Myometrial cell (primary cell): Measurements from ENCODE around the gene CCDC200. TPM values are rescaled to one million over a fixed set of nuclear protein-coding genes. Genes with fewer than 3 reads are reported as not detected.

Source experiments
- total RNA-seq: library from RNA; depleted of rRNA; stranded (reverse); fragments of >200 nt; gene quantifications from 2 replicates; pipeline ENCODE4 v1.2.3, GENCODE V29; 2015

Gene CCDC200
- total RNA-seq, result not detected in 2 replicates

DNA sequence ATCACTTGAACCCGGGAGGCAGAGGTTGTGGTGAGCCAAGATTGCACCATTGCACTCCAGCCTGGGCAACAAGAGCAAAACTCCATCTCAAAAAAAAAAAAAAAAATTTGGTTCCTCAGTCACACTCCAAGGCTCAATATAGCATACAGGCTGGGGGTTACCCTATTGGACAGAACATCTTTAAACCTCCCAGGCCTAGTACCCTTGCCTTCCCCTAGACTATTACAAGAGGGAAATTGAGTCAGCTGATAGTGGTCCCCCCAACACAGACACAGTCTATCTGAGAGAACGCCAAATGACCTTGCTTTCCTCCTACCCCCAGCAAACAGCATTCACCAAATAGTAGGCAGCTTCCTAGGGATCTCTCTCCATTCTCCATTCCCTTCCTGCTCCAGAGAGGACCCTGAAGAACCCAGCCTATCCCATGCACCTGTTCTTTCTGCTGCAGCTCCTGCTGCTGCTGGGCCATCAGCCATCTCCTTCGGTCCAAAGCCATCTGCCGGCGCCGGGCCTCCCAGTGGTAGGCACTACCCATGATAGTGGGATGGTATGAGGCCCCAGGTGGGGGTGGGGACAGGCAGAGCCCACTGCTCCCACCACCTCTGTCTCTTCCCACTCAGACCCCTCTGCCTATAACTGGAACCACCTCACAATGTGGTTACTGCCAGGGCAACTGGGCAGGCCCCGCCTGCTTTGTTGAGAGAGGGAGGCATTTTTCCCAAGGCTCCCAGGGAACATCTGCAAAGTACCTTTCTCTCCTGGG lies at the start of gene CCDC200:
Gene CCDC200, minus strand, starts transcription at position 604 of the 763 bp plus-strand sequence. Its CDS starts 69 bp downstream, at position 535.

DNA sequence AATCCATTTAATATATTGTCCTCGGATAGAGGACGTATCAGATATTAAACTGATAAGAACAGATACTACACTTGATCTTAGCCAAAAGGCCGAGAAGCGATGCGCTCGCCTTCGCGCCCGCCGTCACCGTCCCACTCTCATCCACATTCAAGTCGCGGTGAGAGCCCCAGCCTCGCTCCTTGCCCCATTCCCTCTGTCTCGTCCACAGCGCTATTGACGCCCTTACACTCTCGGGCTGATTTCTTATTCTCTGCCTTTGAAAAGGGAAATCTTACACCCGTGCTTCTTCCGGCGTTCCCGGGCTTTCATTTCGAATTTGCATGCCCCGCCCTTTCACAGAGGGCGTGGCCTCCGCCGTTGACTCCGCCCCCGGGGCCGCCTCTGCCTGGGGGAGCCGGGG lies 5.5 kb upstream of the CCDC200 start, which contains the start of gene RNU2-1:
Gene RNU2-1, minus strand, starts transcription at position 101 of the 400 bp plus-strand sequence.

DNA sequence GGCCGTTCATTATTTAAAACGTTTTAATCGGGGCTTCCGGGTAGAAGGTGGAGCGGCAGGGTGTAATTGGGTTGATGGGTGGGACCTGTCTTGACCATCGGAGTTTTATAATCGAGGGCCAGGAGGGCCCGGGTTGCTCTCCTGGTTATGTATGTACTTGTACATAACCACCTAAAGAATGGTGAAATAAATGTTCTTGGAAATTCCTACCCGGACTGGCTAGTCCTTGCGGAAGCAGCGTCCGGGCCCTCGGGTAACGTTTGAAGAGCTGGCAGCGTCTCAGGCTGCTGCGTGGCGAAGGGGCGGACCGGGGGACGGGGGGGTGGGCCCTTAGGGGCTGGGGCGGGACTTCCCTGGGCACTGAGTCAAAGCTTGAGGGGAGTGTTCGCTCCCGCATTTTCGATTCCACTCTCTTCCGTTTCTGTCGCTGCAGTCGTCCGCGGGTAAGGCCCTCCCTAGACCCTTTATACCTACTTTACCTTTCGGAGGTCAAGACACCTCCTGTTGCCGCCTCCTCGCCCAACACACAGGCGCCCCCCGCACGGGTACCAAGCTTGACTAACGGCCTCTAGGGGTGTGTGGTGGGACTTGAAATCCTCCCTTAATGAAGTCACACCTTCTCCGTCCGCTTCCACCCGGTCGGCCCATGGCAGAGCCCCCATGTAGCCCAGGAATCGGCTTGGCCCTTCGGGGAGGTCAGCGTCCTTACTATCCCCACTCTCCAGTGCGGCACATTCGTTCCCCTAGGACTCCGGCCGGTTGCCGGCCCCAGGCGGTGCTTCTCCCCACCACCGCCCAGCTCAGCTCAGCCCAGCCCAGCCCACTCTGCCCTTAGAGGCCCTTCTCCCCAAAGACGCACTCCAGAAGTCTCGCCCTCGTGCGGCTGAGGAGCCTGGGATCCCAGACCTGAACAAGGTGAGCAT lies 16.7 kb downstream of the CCDC200 start, which contains the start of gene TMEM106A:
Gene TMEM106A, plus strand, starts transcription at position 396 of the 923 bp plus-strand sequence. CDS start 1,167 bp downstream, outside the sequence.

Other genes starting within 250 kb of the CCDC200 start
- 0.29 and 1.4 TPM in 2 replicates for gene PTGES3L, start 248.5 kb downstream of the CCDC200 start, total RNA-seq
- 6.0 and 8.1 TPM in 2 replicates for gene RUNDC1, start 248.1 kb downstream of the CCDC200 start, total RNA-seq
- 1,299 and 1,434 TPM in 2 replicates for gene RPL27, start 230.2 kb downstream of the CCDC200 start, total RNA-seq
- gene IFI35, start 221.8 kb downstream of the CCDC200 start, total RNA-seq, result 50.7 and 79.6 TPM in 2 replicates
- 161 and 164 TPM in 2 replicates for gene VAT1, start 206.2 kb downstream of the CCDC200 start, total RNA-seq
- 0.71 and 1.2 TPM in 2 replicates for gene RND2, start 203.4 kb downstream of the CCDC200 start, total RNA-seq
- 20.2 and 22.5 TPM in 2 replicates for gene BRCA1, start 103.3 kb downstream of the CCDC200 start, total RNA-seq
- 68.6 and 87.7 TPM in 2 replicates for gene NBR1, start 57.4 kb downstream of the CCDC200 start, total RNA-seq
- gene TMEM106A, start 16.7 kb downstream of the CCDC200 start, total RNA-seq, result 7.1 and 7.5 TPM in 2 replicates
- not detected in 2 replicates for gene RNU2-1, start 5.4 kb upstream of the CCDC200 start, total RNA-seq
- gene ARL4D, start 170.4 kb upstream of the CCDC200 start, total RNA-seq, result 4.9 and 6.7 TPM in 2 replicates